ENCODE data around the gene QSOX1.
A peak's percentile ranks its signal among the peaks of the same experiment; 100 is the strongest.

Gene QSOX1

DNA sequence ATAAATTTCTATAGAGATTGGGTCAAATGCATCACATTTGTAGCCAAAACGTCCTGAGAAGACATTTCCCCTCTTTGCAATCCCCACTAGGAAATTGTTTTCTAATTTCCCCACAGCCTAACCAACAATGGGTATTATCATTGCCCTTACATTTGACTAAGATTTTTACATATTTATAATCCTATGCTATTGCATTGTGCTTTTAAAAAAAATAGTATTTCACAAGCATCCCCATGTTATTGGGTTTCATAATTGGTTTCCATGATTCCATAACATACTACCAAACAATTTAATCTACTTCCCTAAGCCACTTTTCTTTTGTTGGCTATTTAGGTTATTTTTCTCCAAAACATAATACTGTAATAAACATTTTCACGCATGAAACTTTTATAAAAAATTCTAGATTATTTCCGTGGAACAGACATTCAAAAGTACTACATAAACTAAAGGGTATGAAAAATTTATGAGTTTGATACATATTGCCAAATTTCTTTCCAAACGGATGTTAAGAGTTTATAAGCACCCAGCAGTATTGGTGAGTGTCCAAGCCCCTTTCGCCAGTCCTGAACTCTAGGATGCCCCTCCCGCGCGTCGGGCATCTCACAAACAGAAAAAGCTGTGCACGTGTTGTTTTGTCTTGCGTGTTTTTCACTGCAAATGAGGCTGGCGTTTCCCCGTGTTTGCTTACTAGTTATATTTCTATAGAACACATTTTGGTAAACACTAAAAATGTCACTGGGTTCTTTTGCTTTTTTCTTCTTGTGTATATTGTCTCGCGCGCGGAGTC lies 73.4 kb downstream of the QSOX1 start:
- no peak for DNase-seq (ENCODE audit: low read depth, low spot score)
- Histone ChIP-seq H3K4me3 (no peak overlapping the region), H3K36me3 (ENCODE audit: insufficient read depth, low read length) (no peaks in the 10 kb centered on the region), H3K27ac (no peak overlapping the region), H3K9ac (ENCODE audit: insufficient read length) (no peak overlapping the region), H3K9me3 (ENCODE audit: low read depth, low read length) (no peaks in the 10 kb centered on the region)
- TF ChIP-seq EZH2 (IDR thresholded peaks at IDR 0.05): no peak
- no peak for TF ChIP-seq POLR2AphosphoS5 (IDR thresholded peaks at IDR 0.05; ENCODE audit: borderline replicate concordance, low read depth, low read length)
- TF ChIP-seq FOXP2 (optimal IDR thresholded peaks at IDR 0.05; ENCODE audit: control extremely low read depth, extremely low read length, insufficient read depth): no peak

DNA sequence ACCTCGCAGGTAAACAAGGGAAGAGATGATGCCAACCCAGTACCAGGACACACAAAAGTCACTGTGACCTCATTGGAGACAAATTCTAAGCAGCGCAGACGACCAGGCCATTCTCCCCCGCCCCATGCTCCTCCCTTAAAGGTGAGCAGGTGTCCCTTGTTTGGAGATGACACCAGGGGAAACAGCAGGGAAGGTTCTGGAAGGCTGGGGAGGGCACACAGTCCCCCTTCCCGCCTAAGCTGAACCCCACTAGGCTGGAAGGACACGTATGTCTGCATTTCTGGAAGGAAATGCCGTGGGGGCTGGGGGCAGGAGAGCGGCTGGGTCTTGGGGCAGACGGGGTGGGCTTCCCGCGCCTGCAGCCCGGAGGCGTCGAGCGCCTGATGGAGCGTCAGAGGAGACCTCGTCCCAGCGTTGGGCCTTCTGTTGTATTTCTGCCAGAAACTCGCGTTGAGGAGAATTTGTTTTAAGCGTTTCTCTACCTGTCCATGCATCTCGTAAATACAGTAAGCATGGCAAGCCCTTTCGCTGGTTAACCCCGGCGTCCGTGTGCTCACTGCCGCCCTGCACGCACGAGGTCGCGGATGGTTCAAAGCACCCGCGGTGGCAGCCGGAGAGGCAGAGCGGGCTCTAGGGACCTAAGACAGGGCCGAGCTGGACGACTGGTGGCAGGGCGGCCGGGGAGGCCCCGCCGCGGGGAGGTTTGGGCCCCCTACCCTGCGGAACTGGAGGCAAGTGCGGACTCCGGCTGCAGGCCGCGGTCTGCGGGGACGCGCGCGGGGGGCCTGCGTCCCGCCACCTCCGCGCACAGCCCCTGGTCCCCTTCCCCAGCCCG lies 74.2 kb downstream of the QSOX1 start:
- H3K27ac ChIP-seq: no peak overlapping the region
- no peak for DNase-seq (ENCODE audit: low read depth, low spot score)
- no peaks in the 10 kb centered on the region for H3K9me3 ChIP-seq (ENCODE audit: low read depth, low read length)
- TF ChIP-seq EZH2 (IDR thresholded peaks at IDR 0.05): no peak
- no peak for TF ChIP-seq POLR2AphosphoS5 (IDR thresholded peaks at IDR 0.05; ENCODE audit: borderline replicate concordance, low read depth, low read length)
- no peak for TF ChIP-seq FOXP2 (optimal IDR thresholded peaks at IDR 0.05; ENCODE audit: control extremely low read depth, extremely low read length, insufficient read depth)
- H3K4me3 ChIP-seq: peak overlapping the region; percentile 86
- H3K9ac ChIP-seq (ENCODE audit: insufficient read length): no peak overlapping the region
- no peaks in the 10 kb centered on the region for H3K36me3 ChIP-seq (ENCODE audit: insufficient read depth, low read length)

GRCh38 chr1:180229483-180230415 lies 75.1 kb downstream of the QSOX1 start, which contains the start of gene LHX4:
LHX4 (plus strand) TSS chr1:180230264; CDS start chr1:180230530, 266 bp downstream.
- peak within 1 kb of the TSS; percentile 86 for H3K4me3 ChIP-seq
- TF ChIP-seq POLR2AphosphoS5 (IDR thresholded peaks at IDR 0.05; ENCODE audit: borderline replicate concordance, low read depth, low read length) (no peak), EZH2 (IDR thresholded peaks at IDR 0.05) (no peak), FOXP2 (optimal IDR thresholded peaks at IDR 0.05; ENCODE audit: control extremely low read depth, extremely low read length, insufficient read depth) (no peak)
- no peak within 1 kb of the TSS for H3K9ac ChIP-seq (ENCODE audit: insufficient read length)
- no peaks in the 10 kb centered on the region for H3K36me3 ChIP-seq (ENCODE audit: insufficient read depth, low read length)
- no peaks in the 10 kb centered on the region for H3K9me3 ChIP-seq (ENCODE audit: low read depth, low read length)
- no peak within 1 kb of the TSS for H3K27ac ChIP-seq
- DNase-seq (ENCODE audit: low read depth, low spot score): no peak

GRCh38 chr1:180230416-180230790 lies 75.7 kb downstream of the QSOX1 start:
- DNase-seq (ENCODE audit: low read depth, low spot score): no peak
- TF ChIP-seq EZH2 (IDR thresholded peaks at IDR 0.05) (no peak), FOXP2 (optimal IDR thresholded peaks at IDR 0.05; ENCODE audit: control extremely low read depth, extremely low read length, insufficient read depth) (no peak), POLR2AphosphoS5 (IDR thresholded peaks at IDR 0.05; ENCODE audit: borderline replicate concordance, low read depth, low read length) (no peak)
- Histone ChIP-seq H3K36me3 (ENCODE audit: insufficient read depth, low read length) (no peaks in the 10 kb centered on the region), H3K9ac (ENCODE audit: insufficient read length) (no peak overlapping the region), H3K4me3 (peak overlapping the region; percentile 86), H3K27ac (no peak overlapping the region), H3K9me3 (ENCODE audit: low read depth, low read length) (no peaks in the 10 kb centered on the region)

- Histone ChIP-seq H3K9ac (ENCODE audit: insufficient read length) (no peak overlapping the region), H3K36me3 (ENCODE audit: insufficient read depth, low read length) (no peaks in the 10 kb centered on the region), H3K9me3 (ENCODE audit: low read depth, low read length) (no peaks in the 10 kb centered on the region), H3K27ac (no peak overlapping the region), H3K4me3 (peak overlapping the region; percentile 86)
- no peak for DNase-seq (ENCODE audit: low read depth, low spot score)
- TF ChIP-seq POLR2AphosphoS5 (IDR thresholded peaks at IDR 0.05; ENCODE audit: borderline replicate concordance, low read depth, low read length): no peak
- TF ChIP-seq EZH2 (IDR thresholded peaks at IDR 0.05): no peak
- no peak for TF ChIP-seq FOXP2 (optimal IDR thresholded peaks at IDR 0.05; ENCODE audit: control extremely low read depth, extremely low read length, insufficient read depth)
Measured at GRCh38 chr1:180230791-180231505, 76.3 kb downstream of the QSOX1 start.

DNA sequence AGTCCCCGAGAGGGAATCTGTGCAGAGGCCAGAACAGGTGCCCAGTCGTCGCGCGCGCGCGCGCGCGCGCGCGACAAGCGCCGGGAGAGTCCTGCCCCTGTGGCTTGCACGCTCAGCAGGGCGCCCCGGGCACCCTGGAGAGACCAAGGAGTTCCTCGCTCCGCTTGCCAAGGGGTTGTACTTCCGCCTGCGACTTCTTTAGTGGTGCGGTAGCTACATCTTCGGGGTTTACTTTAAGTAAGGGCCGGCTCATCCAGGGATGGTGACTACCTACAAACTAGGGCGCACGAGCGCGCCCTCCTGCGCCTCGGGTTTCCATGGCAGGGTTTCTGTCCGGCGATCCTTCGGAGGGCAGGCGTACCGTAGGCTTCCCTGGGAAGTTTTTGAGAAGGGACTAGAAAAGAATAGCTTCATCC lies 76.8 kb downstream of the QSOX1 start:
- Histone ChIP-seq H3K27ac (no peak overlapping the region), H3K9me3 (ENCODE audit: low read depth, low read length) (no peaks in the 10 kb centered on the region), H3K4me3 (peak overlapping the region; percentile 86), H3K9ac (ENCODE audit: insufficient read length) (no peak overlapping the region), H3K36me3 (ENCODE audit: insufficient read depth, low read length) (no peaks in the 10 kb centered on the region)
- DNase-seq (ENCODE audit: low read depth, low spot score): no peak
- no peak for TF ChIP-seq FOXP2 (optimal IDR thresholded peaks at IDR 0.05; ENCODE audit: control extremely low read depth, extremely low read length, insufficient read depth)
- no peak for TF ChIP-seq EZH2 (IDR thresholded peaks at IDR 0.05)
- no peak for TF ChIP-seq POLR2AphosphoS5 (IDR thresholded peaks at IDR 0.05; ENCODE audit: borderline replicate concordance, low read depth, low read length)

DNA sequence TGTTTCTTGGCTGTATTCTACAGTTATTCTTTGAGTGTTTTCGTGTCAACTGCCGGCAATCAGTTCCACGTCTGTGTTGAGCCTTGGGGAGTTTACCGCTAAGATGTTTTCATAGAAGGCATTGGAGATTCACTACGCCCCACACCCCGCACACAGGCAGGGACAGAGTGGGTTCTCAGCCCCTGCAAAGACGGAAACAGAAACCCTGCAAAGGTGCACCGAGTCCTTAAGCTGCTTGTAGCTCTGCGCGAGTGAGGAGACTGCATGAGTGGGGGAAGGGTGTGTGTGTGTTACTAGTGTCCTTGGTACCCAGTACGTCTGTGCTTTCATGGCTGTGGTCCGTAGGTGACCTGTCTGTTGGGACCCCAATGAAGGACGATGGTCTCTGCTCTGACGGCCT lies 77.3 kb downstream of the QSOX1 start:
- Histone ChIP-seq H3K27ac (no peak overlapping the region), H3K4me3 (peak overlapping the region; percentile 86), H3K9ac (ENCODE audit: insufficient read length) (no peak overlapping the region), H3K36me3 (ENCODE audit: insufficient read depth, low read length) (no peaks in the 10 kb centered on the region), H3K9me3 (ENCODE audit: low read depth, low read length) (no peaks in the 10 kb centered on the region)
- no peak for TF ChIP-seq FOXP2 (optimal IDR thresholded peaks at IDR 0.05; ENCODE audit: control extremely low read depth, extremely low read length, insufficient read depth)
- no peak for TF ChIP-seq EZH2 (IDR thresholded peaks at IDR 0.05)
- TF ChIP-seq POLR2AphosphoS5 (IDR thresholded peaks at IDR 0.05; ENCODE audit: borderline replicate concordance, low read depth, low read length): no peak
- no peak for DNase-seq (ENCODE audit: low read depth, low spot score)

Data from SK-N-MC (cell line).